ENCODE measurements around the gene HMGN4.

DNA sequence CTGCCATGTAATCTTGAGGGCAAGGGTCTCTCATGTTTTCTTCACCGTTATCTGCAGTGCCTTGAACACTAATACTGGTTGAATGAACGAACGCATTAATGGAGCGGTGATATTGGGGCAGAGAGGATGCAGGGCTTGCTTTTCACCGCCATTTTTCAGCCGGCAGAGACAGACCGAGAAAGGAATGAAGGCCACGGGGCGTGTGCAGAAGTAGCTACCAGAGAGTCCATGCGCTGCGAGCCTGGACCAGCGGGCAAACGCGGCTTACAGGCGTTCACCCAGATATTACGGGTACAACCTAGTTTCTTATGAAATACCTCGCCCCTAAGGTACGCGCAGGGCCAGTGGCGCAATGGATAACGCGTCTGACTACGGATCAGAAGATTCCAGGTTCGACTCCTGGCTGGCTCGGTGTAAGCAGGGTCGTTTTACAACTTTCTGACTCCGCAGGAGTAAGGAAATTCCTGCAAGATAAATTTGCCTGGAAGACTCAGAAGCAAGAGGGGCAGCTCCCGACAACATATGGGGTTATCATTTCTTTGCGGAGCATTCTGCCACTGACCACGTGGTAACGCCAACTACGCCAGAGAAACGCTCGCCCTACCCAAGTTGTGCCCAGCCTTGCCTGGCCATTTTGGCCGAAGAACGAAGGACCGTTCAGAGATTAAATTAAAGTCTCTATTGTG, 863 bp upstream of the HMGN4 start:
- TF ChIP-seq, protein P1, sequence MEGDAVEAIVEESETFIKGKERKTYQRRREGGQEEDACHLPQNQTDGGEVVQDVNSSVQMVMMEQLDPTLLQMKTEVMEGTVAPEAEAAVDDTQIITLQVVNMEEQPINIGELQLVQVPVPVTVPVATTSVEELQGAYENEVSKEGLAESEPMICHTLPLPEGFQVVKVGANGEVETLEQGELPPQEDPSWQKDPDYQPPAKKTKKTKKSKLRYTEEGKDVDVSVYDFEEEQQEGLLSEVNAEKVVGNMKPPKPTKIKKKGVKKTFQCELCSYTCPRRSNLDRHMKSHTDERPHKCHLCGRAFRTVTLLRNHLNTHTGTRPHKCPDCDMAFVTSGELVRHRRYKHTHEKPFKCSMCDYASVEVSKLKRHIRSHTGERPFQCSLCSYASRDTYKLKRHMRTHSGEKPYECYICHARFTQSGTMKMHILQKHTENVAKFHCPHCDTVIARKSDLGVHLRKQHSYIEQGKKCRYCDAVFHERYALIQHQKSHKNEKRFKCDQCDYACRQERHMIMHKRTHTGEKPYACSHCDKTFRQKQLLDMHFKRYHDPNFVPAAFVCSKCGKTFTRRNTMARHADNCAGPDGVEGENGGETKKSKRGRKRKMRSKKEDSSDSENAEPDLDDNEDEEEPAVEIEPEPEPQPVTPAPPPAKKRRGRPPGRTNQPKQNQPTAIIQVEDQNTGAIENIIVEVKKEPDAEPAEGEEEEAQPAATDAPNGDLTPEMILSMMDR (IDR thresholded peaks at IDR 0.05; ENCODE audit: insufficient read depth, low read depth, low read length): no peak
- TF ChIP-seq EZH2 (IDR thresholded peaks at IDR 0.05; ENCODE audit: insufficient read depth, low read length): no peak
